Measurements from ENCODE around the gene DDR1.

The DDR1 gene

DNA sequence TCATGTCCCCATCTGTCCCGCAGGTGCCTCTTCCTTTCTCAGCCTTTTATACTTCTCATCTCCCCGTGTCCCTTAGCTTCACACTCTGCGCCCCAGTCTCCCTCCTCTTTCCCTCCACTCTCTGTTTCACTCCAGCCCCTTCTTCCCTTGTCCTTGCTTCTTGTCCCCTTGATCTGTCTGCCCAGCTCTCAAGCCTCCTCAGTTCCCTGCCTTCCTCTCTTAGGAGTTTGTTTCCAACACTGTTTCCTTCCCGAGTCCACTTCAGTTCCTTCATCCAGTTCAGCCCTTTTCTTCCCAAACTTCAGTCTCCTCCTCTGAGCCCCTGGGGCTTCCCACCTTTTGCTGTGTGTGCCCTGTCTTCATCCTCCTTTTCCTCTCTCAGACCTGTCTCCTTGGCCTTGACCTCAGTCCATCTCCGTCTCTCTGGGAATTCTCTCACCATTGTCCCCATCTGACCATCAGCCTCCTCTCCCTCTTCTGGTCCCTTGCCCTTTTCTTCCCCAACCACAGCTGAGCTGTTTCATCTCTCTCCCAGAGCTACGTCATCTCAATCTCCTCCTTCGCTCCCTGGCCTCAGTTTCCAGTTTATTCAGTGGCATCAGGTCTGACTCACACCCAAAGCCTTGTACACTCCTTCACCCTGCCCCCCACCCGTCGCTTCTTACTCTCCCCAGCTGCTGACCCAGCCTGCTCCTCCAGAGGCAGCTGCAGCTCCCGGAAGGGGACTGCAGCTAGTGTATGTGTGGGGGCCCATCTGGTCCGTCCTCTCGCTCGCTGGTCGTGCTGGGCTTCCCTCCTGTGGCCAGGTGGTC lies 2.7 kb upstream of the DDR1 start:
- no peak for DNase-seq

DNA sequence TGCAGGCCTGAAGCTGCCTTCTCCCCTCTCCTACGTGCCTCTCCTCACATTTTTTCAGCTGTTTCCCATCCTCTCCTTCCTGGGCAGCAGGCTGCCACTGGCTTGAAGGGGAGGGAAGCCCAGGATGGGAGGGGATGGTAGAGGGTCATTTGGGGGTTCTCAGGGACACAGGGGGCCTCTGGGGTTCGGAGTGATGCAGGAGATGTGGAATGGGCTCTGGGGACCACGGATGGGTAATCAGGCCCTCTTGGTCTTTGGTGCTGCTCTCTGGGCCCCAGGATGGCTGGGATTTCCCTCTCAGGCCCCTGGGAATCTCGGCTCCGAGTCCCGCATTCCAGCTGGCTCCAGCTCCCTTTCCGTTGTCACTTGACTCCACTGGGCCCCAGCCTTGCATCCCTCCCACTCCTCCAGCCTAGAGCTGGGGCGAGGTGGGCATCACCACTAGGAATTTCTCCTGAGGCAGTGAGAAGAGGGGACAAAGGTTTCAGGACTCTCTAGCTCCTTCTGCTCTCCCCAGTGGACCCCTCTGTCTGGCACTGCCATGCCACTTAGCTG lies 2.0 kb upstream of the DDR1 start:
- no peak for DNase-seq

DNA sequence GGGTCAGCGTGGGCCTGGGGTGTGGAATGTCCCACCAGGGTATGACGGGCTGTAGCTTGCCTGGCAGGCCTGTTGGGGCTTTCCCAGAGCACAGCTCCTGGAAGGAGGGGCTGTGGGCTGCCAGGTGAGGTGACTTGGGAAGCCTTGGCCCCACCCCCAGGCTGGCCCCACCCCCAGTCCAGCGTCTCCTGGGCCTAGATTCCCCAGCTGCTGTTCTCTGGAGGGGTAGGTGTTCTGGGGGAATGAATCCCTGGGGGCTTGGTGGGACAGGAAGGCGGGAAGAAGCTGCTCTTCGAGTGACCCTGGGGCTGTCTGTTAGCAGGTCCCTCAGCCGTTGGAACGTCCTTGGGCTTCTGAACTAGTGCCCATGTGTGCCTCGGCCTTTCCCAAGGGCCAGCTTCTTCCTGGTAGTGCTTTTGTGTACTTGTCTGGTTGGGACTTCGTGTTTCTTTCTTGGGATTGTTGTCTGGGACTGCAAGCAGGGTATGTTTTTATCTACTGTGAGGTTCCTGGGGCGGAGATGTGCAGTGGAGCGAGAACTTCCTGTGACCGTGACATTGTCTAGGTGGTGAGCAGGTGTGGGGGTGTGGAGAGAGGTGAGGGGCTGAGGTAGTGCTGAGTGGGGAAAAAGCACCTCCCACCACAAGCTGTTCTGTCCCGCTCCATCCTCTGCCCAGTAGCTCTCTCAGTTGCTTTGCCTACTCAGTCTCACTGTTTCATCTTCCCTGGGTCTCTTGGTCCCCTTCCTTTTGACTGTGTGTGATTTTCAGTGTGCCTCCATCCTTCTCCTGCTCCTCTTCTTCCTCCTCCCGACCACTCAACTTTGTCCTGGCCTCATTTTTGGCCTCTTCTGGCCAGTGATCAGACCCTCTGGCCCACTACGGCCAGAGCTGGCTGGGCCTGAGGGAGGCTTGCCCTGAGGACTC lies 1.3 kb upstream of the DDR1 start:
- DNase-seq: no peak

DNA sequence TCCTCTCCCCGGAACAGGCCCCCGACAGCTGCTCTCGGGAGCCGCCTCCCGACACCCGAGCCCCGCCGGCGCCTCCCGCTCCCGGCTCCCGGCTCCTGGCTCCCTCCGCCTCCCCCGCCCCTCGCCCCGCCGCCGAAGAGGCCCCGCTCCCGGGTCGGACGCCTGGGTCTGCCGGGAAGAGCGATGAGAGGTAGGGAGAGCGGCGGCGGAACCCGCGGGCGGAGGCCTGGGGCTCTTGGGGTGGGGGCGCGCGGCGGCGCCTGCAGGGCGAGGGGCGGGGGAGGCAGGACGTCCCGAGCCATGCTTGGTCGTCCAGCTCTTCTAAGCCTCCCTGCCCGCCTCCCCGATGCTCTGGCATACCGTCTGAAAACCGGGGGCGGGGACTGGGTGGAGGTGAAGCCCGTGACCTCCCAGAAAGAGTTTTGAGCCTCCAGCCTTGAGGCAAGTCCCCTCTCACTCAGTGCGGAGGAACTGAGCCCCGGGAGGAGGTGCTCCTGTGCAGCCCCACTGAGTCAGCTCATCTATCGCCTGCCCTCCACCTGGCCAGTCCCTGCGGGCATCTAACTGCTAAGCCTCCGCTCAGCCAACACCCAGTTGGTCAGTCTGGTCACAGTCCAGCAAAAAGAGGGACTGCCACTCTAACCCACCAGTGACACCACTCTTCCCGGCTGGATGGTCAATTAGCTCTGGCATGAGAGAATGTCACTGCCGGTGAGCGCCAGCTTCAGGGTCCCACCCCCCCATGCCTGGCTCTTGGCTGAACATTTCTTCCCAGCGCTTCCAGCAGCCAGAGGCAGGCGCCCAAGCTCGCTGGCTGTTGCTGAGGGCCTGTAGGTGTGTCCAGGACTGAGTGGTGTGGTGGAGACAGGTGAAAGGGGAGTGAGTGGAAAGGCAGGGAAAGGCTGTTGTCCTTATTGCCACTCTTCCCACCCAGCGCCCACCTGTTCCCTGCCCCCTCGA lies 482 bp downstream of the DDR1 start:
- DNase-seq: peak in 1 of 2 experiments; percentile 36

DNA sequence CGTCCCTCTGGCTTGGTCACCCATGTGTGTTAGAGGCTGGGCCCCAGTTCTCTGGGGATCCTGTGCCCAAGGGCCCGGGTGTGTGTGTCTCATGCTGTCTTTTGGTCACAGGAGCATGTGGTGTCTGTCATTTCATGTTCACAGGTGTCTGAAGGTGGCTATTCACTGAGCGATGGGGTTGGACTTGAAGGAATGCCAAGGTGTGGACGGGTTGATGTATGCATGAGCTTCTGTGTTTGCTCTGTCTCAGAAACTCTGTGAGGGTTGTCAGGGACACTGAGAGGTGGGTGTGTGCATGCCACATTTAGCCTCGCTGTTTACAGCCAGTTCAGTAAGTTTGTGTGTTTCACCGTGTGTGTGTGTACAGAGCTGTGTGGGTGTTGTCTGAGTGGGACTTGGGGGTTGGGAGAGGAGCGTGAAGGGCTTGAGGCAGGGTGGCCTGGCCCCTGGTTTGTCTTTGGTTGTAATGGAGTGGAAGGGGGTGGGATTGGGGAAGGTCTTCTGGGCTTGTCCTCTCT lies 1.2 kb downstream of the DDR1 start:
- no peak for DNase-seq

DNA sequence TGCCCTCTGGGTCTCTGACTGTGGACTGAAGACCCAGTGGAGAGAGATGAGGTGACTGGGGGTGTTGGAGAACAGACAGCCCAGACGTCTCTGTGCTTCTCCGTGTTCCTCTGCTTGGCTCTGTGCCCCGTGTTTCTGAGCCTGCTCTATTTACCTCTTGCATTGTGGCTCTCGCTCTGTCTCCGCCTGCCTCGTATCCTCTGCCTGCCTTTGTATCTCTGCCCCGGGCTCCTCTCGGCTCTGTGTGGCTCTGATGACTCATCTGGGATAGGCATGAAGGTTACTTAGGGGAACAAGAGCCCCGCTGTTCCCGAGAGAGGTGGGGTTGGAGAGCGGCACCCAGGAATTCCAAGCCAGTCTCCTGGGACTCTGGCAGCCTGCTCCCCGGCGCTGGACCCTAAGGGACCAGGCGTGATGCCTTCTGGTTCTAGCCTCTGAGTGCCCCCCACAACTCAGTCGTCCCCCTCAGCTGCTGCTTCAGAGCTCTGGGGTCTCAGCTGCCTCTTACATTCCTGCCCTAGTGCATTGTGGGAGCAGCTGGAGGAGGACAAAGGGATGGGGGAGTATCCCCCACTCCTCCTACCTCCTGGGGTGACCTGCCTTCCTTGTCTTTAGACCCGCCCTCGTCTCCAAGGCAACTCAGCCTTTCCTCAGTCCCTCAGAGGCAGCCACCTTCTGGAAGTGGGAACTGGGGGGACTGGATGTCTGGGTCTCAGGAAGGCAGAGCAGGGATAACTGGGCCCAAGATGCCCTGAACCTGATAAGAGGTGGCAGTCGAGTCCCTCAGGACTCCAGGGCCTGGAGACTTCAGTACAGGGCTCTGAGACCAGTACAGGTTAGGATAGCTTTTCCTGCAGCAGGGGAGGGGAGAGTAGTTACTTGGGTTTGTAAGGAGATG lies 1.9 kb downstream of the DDR1 start:
- peak; percentile 45 to 80 for DNase-seq

DNA sequence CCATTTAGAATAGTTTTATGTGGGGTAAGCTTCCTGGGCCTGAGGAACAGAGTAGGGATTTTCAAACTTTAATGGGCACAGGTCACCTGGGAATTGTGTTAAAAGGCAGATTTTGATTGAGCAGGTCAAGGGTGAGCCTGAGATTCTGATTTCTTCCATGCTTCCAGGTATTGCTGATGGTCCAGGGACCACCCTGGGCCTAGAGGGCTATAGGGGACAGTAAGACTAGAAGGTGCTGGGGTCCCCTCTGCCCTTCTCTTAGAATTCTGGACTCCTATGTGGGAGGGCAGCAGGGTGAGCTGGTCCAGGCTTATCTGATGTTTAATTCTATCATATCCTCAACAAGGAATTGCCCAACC lies 2.6 kb downstream of the DDR1 start:
- DNase-seq: no peak

DNA sequence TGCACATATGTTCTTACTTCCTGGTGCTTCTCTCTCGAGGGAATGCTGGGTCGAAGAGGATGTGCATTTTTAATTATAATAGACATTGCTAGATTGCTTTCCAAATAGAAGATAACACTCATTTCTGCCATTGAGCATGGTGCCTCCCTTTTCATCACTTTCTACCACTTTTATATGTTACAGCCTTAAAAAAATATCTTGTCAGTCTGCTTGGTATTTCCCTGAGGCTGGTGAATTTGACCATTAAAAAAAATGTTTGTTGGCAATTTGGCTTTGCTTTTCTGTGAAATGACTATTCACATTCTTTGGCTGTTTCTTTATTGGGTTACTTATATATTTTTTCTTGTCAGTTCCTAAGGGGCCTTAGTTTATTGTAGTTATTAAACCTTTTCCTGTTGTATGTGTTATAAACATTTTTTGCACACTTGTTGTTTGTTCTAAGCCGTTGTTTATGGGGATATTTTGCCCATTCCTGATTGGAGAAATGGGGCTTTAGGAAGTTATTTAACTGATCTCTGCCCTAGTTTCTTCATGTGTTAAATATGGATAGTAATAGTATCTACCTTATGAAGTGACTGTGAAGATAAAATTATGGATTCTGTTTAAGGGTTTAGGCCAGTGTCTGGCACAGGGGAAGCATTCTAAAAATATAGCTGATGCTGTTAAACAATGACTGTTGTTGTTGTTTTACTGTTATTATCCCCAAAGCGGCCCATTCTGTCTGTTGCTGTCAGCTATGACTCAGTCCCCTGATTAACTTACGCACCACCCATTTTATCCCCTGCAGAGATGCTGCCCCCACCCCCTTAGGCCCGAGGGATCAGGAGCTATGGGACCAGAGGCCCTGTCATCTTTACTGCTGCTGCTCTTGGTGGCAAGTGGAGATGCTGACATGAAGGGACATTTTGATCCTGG lies 3.8 kb downstream of the DDR1 start:
- DNase-seq: no peak

DNA sequence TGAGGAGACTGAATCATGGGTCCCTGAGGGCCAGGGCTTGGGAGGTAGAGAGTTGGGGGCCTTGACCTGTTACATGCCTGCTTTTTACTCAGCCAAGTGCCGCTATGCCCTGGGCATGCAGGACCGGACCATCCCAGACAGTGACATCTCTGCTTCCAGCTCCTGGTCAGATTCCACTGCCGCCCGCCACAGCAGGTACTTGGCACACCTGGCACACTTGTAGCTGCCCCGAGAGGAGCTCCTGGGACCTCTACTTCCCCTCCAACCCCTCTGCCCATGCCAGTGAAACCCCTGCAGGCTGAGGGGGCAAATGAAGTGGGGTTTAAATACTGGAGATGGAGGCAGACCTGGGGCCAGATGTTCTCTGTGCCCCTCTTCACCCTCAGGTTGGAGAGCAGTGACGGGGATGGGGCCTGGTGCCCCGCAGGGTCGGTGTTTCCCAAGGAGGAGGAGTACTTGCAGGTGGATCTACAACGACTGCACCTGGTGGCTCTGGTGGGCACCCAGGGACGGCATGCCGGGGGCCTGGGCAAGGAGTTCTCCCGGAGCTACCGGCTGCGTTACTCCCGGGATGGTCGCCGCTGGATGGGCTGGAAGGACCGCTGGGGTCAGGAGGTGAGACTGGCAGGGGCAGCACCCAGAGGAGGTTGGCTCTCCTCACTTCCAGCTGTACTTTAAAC lies 4.6 kb downstream of the DDR1 start:
- no peak for DNase-seq

DNA sequence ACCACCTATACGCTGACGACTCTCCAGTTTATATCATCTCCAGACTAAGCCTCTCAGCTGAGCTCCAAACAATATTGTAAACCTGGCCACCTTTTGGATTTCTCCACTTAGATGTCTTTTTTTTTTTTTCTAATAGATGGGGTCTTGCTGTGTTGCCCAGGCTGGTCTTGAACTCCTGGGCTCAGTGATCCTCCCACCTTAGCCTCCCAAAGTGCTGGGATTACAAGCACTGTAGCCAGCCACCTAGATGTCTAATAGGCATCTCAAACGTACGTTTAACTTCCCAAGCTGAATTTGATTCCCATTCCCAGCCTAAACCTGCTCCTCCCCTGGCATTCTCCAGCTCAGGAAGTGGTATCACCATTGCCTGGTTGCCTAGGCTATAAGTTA lies 5.2 kb downstream of the DDR1 start:
- DNase-seq: no peak

DNA sequence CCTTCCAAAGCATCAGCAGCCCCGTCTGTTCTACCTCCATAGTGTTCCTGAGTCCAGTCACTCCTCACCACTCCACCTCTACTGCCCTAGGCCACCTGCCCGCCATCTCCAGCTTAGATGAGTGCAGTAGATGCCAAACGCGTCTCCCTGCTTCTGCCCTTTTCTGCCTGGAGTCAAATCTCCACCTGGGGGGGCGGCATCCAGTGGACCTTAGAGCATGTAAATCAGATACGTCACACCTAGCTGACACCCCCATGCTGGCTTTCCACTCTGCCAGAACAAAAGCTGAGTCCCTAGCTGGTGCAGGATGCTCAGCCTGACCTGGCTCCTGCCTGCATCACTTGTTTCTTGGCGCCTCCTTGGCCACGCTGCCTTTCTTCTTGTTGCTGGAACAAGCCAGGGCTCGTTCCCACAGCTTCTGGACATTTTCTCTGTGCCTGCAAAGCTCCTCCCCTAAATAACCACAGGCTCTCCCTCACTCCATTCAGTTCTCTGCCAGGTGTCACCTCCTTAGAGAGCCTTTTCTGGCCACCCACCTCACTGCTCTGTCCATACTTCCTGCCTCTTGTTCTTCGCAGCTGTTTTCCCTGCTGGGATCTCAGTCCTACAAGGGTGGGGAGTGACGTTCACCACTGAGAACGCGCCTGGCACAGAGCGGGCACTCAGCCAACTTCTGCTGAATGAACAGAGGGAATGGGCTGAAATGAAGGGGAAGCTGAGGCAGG lies 5.8 kb downstream of the DDR1 start:
- no peak for DNase-seq

DNA sequence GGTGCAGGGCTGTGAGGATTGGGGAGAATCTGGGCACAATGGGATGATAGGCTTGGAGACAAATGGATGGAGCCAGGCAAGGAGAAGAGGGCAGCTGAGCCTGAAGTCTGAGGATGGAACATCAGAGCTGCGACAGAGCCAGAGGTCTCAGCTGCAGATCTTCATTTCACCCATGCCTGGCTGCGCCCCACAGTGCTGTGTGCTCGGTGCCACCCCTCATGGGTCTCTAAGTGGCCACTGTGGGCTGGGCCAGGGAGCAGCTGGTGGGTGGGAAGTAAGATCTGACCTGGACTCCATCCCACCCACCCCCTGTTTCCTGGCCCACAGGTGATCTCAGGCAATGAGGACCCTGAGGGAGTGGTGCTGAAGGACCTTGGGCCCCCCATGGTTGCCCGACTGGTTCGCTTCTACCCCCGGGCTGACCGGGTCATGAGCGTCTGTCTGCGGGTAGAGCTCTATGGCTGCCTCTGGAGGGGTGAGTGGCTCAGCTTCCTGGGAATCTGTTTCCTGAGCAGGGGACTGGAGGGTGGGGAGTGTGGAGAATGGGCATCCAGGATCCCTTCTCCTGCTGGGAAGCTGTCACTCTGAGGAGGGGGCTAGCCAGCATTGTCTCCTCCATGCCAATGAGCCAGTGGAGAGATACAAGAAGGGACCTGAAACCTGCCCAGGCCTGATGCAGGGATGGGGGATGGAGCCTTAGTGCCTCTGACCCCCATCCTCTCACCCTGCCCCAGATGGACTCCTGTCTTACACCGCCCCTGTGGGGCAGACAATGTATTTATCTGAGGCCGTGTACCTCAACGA lies 6.5 kb downstream of the DDR1 start:
- no peak for DNase-seq

DNA sequence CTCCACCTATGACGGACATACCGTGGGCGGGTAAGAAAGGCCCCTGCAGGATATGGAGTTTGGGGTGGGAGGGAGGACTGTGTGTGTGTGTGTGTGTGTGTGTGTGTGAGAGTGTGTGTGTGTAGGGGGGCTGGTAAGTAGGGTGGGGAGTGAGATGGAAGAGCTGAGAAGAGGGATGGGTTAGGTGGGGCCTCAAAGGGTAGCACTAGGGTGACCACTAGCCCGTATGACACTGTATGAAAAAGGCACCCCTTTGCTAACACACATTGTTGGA lies 7.1 kb downstream of the DDR1 start:
- DNase-seq: no peak

DNA sequence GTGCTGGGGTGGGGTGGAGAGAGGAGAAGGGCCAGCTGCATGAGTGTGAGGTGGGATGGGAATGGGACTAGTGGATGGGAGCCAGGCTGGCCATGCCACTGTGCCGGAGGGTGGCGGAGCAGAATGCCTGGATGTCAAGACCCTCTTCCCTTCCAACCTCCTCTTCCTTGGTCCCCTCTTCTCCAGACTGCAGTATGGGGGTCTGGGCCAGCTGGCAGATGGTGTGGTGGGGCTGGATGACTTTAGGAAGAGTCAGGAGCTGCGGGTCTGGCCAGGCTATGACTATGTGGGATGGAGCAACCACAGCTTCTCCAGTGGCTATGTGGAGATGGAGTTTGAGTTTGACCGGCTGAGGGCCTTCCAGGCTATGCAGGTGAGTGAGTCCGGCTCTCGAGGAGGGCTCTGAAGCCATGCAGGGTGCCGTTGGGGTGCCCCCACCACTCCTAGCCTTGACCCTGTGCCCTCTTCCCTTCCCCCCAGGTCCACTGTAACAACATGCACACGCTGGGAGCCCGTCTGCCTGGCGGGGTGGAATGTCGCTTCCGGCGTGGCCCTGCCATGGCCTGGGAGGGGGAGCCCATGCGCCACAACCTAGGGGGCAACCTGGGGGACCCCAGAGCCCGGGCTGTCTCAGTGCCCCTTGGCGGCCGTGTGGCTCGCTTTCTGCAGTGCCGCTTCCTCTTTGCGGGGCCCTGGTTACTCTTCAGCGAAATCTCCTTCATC lies 7.7 kb downstream of the DDR1 start:
- no peak for DNase-seq

DNA sequence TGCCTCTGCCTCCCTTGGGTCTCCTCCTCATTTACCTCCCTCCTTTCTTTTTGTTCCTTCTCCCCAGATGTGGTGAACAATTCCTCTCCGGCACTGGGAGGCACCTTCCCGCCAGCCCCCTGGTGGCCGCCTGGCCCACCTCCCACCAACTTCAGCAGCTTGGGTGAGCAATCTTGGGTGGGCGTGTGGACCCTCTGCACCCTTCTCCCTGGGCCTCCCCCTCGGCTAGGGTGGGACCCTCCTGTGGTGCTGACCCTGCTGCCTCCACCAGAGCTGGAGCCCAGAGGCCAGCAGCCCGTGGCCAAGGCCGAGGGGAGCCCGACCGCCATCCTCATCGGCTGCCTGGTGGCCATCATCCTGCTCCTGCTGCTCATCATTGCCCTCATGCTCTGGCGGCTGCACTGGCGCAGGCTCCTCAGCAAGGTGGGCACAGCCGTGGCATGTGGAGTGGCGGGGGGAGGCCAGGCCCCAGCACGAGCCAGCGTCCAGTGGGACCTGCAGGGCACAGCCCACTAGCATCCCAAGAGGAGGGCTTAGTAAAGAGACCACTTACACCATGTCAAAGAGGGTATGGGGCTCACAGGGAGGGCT lies 8.8 kb downstream of the DDR1 start:
- DNase-seq: no peak

DNA sequence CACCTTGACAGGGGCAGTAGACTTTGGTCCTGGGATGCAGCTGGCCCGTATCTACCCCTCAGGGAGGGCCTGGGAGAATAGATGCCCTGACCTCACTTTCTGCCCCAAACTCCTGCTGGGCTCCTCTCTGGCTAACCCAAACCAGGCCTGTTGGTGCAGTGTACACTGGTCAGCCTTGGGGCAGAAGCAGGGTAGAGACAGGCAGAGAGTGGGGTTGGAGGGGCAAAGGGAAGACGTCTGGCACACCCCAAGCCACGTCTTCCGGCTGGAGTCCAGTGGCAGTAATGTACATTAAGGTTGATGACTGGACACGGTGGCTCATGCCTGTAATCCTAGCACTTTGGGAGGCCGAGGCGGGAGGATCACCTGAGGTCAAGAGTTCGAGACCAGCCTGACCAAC lies 9.3 kb downstream of the DDR1 start:
- no peak for DNase-seq

DNA sequence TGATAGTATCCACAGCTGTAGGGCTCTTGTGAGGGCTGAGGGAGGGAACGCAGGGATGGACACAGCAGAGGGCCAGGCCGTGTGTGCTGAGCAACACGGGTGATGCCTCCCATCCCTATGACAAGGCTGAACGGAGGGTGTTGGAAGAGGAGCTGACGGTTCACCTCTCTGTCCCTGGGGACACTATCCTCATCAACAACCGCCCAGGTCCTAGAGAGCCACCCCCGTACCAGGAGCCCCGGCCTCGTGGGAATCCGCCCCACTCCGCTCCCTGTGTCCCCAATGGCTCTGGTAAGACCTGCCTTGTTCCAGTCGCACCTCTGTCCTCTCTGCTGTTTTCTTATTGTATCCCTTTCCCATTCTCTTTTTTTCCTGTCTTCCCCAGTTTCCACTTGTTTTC lies 10.1 kb downstream of the DDR1 start:
- no peak for DNase-seq

Data from SW 1271 (cell line).